ENCODE data around the gene LARP1.

GRCh38 chr5:154756009-154756867 lies 1.1 kb downstream of the LARP1 start:
- TF ChIP-seq CTCF (IDR thresholded peaks at IDR 0.05; ENCODE audit: insufficient read depth, low read depth, low read length), result no peak
- TF ChIP-seq EZH2 (IDR thresholded peaks at IDR 0.05; ENCODE audit: insufficient read depth, low read length), result no peak

Measured in astrocyte (in vitro differentiated cells and primary cell).